ENCODE measurements around the gene CMTM4.
"Not testable (repeated sequence)": the region's sequence is repeated elsewhere in the genome, so short reads cannot be mapped to it uniquely, and the experiment has no call there.

The CMTM4 gene

DNA sequence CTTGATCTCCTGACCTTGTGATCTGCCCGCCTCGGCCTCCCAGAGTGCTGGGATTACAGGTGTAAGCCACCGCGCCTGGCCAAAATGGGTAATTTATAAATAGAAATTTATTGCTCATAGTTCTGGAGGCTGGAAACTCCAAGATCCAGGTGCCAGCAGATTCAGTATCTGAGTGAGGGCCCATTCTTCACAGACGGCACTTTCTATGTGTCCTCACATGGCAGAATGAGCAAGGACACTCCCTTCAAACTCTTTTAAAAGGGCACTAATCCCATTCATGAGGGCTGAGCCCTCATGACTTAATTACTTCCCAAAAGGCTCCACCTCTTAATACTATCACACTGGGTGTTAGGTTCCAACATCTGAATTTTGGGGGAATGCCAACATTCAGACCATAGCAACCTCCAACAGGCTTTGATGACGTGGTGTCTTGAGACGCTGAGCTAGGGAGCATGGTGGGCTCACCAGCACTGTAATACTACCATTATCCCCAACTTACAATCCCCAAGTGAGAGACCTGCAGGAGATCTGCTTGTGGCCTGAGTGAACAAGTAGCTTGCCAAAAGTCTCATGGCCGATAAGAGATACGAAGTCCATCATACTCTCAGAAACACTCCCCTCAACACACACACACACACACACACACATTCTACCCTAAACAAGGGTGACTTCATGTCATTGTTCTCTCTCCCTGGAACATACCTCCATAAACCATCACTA lies 8.5 kb downstream of the CMTM4 start:
- Histone ChIP-seq H3K79me2 (ENCODE audit: insufficient read depth, low read length) (no peaks in the 10 kb centered on the region), H2AFZ (ENCODE audit: low read length) (no peak overlapping the region), H3K36me3 (ENCODE audit: insufficient read depth, low read length) (no peaks in the 10 kb centered on the region), H4K20me1 (ENCODE audit: insufficient read depth, low read length, poor library complexity, severe bottlenecking) (no peaks in the 10 kb centered on the region), H3F3A (ENCODE audit: low read depth) (no peaks in the 10 kb centered on the region), H3K9me3 (ENCODE audit: insufficient read depth, low read depth, low read length) (no peaks in the 10 kb centered on the region), H3K9ac (ENCODE audit: low read depth, low read length, poor library complexity, severe bottlenecking) (no peak overlapping the region), H3K27me3 (ENCODE audit: insufficient read depth, low read length, poor library complexity, severe bottlenecking) (peaks cover 7% of the 10 kb centered on the region), H3K4me3 (ENCODE audit: low read length, poor library complexity, severe bottlenecking) (no peak overlapping the region), H3K4me1 (ENCODE audit: insufficient read depth, low read length, poor library complexity, severe bottlenecking) (no peaks in the 10 kb centered on the region), H3K9me2 (replicated peaks; ENCODE audit: low read depth, low read length) (no peaks in the 10 kb centered on the region), H3K4me2 (ENCODE audit: low read depth, low read length, poor library complexity, severe bottlenecking) (no peak overlapping the region)
- TF ChIP-seq, protein P1, sequence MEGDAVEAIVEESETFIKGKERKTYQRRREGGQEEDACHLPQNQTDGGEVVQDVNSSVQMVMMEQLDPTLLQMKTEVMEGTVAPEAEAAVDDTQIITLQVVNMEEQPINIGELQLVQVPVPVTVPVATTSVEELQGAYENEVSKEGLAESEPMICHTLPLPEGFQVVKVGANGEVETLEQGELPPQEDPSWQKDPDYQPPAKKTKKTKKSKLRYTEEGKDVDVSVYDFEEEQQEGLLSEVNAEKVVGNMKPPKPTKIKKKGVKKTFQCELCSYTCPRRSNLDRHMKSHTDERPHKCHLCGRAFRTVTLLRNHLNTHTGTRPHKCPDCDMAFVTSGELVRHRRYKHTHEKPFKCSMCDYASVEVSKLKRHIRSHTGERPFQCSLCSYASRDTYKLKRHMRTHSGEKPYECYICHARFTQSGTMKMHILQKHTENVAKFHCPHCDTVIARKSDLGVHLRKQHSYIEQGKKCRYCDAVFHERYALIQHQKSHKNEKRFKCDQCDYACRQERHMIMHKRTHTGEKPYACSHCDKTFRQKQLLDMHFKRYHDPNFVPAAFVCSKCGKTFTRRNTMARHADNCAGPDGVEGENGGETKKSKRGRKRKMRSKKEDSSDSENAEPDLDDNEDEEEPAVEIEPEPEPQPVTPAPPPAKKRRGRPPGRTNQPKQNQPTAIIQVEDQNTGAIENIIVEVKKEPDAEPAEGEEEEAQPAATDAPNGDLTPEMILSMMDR (conservative IDR thresholded peaks at IDR 0.05; ENCODE audit: low read length) = no peak
- TF ChIP-seq EZH2phosphoT487 (IDR thresholded peaks at IDR 0.05; ENCODE audit: borderline replicate concordance) = no peak

DNA sequence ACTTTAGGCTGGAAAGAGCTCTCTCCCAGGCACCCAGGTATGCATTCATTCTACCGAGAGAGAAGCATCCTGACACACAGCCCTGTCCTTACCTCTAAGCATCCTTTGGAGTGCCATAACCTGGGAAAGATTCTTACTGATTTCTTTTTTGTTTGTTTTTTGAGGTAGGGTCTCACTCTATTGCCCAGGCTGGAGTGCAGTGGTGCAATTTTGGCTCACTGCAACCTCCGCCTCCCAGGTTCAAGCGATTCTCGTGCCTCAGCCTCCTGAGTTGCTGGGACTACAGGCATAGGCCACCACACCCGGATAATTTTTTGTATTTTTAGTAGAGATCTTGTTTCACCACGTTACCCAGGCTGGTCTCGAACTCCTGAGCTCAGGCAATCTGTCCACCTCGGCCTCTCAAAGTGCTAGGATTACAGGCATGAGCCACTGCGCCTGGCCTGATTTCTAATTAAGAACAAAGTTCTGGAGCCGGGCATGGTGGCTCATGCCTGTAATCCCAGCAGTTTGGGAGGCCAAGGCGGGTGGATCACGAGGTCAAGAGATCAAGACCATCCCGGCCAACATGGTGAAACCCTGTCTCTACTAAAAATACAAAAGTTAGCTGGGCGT lies 10.9 kb downstream of the CMTM4 start:
- H3K9me3 ChIP-seq (ENCODE audit: insufficient read depth, low read depth, low read length); H4K20me1 ChIP-seq (ENCODE audit: insufficient read depth, low read length, poor library complexity, severe bottlenecking); H3K9ac ChIP-seq (ENCODE audit: low read depth, low read length, poor library complexity, severe bottlenecking); H3K9me2 ChIP-seq (replicated peaks; ENCODE audit: low read depth, low read length); H3K27me3 ChIP-seq (ENCODE audit: insufficient read depth, low read length, poor library complexity, severe bottlenecking); H2AFZ ChIP-seq (ENCODE audit: low read length); H3K79me2 ChIP-seq (ENCODE audit: insufficient read depth, low read length); H3K36me3 ChIP-seq (ENCODE audit: insufficient read depth, low read length); H3K4me3 ChIP-seq (ENCODE audit: low read length, poor library complexity, severe bottlenecking); H3F3A ChIP-seq (ENCODE audit: low read depth); H3K4me1 ChIP-seq (ENCODE audit: insufficient read depth, low read length, poor library complexity, severe bottlenecking); H3K4me2 ChIP-seq (ENCODE audit: low read depth, low read length, poor library complexity, severe bottlenecking): not testable (repeated sequence)

DNA sequence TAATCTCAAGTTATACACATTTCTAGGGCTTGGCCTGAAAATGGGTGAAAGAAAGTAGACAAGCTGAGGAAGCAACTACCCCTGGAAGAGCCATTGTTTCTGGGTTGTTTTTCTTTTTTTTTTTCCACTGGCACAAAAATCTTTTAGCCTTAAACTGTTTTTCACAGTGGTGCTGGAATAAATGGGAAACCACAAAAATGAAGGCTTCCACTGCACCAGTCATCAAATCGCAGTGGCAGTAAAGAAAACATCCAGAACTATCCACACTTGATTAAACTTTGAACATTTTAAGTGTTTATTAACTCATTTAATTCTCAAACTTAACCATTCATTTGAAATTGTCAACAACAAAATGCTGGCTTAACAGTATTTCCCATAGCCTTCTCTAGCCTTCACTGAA lies 14.3 kb downstream of the CMTM4 start:
- Histone ChIP-seq H2AFZ (ENCODE audit: low read length) (no peak overlapping the region), H3K9ac (ENCODE audit: low read depth, low read length, poor library complexity, severe bottlenecking) (no peak overlapping the region), H3K4me2 (ENCODE audit: low read depth, low read length, poor library complexity, severe bottlenecking) (no peak overlapping the region), H3F3A (ENCODE audit: low read depth) (no peaks in the 10 kb centered on the region), H3K4me3 (ENCODE audit: low read length, poor library complexity, severe bottlenecking) (no peak overlapping the region), H3K36me3 (ENCODE audit: insufficient read depth, low read length) (no peaks in the 10 kb centered on the region), H3K9me2 (replicated peaks; ENCODE audit: low read depth, low read length) (no peaks in the 10 kb centered on the region), H3K9me3 (ENCODE audit: insufficient read depth, low read depth, low read length) (no peaks in the 10 kb centered on the region), H3K4me1 (ENCODE audit: insufficient read depth, low read length, poor library complexity, severe bottlenecking) (no peaks in the 10 kb centered on the region), H3K27me3 (ENCODE audit: insufficient read depth, low read length, poor library complexity, severe bottlenecking) (no peaks in the 10 kb centered on the region), H3K79me2 (ENCODE audit: insufficient read depth, low read length) (no peaks in the 10 kb centered on the region), H4K20me1 (ENCODE audit: insufficient read depth, low read length, poor library complexity, severe bottlenecking) (no peaks in the 10 kb centered on the region)
- TF ChIP-seq, protein P1 (conservative IDR thresholded peaks at IDR 0.05; ENCODE audit: low read length) = no peak
- no peak for TF ChIP-seq EZH2phosphoT487 (IDR thresholded peaks at IDR 0.05; ENCODE audit: borderline replicate concordance)

DNA sequence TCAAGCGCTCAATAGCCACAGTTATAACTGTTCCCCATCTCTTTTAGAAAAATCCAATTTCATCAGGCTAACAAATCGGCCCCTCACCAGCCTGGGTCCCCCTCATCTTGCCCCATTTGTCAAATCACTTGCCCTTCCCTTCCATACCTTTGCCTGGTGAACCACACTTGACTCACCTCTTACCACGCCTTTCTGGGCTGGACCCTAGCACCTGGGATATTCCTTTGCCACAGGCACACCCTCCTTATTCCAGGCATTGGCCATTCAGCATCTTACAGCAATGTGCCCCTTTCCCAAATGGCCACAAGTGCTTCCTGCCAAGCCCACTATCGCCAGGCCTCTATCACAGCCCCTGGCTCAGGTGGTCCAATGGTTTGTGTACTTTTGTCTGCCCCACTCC lies 14.9 kb downstream of the CMTM4 start:
- TF ChIP-seq, protein P1 (conservative IDR thresholded peaks at IDR 0.05; ENCODE audit: low read length) = no peak
- no peak for TF ChIP-seq EZH2phosphoT487 (IDR thresholded peaks at IDR 0.05; ENCODE audit: borderline replicate concordance)
- Histone ChIP-seq H3K27me3 (ENCODE audit: insufficient read depth, low read length, poor library complexity, severe bottlenecking) (no peaks in the 10 kb centered on the region), H3K4me2 (ENCODE audit: low read depth, low read length, poor library complexity, severe bottlenecking) (no peak overlapping the region), H3F3A (ENCODE audit: low read depth) (no peaks in the 10 kb centered on the region), H3K36me3 (ENCODE audit: insufficient read depth, low read length) (no peaks in the 10 kb centered on the region), H4K20me1 (ENCODE audit: insufficient read depth, low read length, poor library complexity, severe bottlenecking) (no peaks in the 10 kb centered on the region), H3K4me3 (ENCODE audit: low read length, poor library complexity, severe bottlenecking) (no peak overlapping the region), H3K9ac (ENCODE audit: low read depth, low read length, poor library complexity, severe bottlenecking) (no peak overlapping the region), H3K9me3 (ENCODE audit: insufficient read depth, low read depth, low read length) (no peaks in the 10 kb centered on the region), H3K4me1 (ENCODE audit: insufficient read depth, low read length, poor library complexity, severe bottlenecking) (no peaks in the 10 kb centered on the region), H2AFZ (ENCODE audit: low read length) (no peak overlapping the region), H3K79me2 (ENCODE audit: insufficient read depth, low read length) (no peaks in the 10 kb centered on the region), H3K9me2 (replicated peaks; ENCODE audit: low read depth, low read length) (no peaks in the 10 kb centered on the region)
